Upper lobe of right lung (tissue), 1 donor: Measurements from ENCODE around the gene DLGAP3. TPM values are rescaled to one million over a fixed set of nuclear protein-coding genes. Genes with fewer than 3 reads are reported as not detected.

Experiments
- ATAC-seq: fragments of 200-7000 bp; cut with Tn5 transposase; one replicate; pipeline ENCODE4 v1.9.1; 2020; ENCODE audit warnings: mild to moderate bottlenecking, moderate library complexity
- DNase-seq: peaks from one replicate; pipeline ENCODE4 v3.0.0-alpha.2; 2020
- H3K27ac ChIP-seq: fragments of 200-600 bp; one replicate; pipeline ENCODE4 v1.8.0; 2022
- H3K27me3 ChIP-seq: fragments of 200-600 bp; one replicate; pipeline ENCODE4 v1.8.0; 2022; ENCODE audit warnings: mild to moderate bottlenecking
- H3K36me3 ChIP-seq: fragments of 200-600 bp; one replicate; pipeline ENCODE4 v1.8.0; 2022
- H3K4me1 ChIP-seq: fragments of 200-600 bp; one replicate; pipeline ENCODE4 v1.8.0; 2022
- H3K4me3 ChIP-seq: fragments of 200-600 bp; one replicate; pipeline ENCODE4 v1.8.0; 2022; ENCODE audit warnings: mild to moderate bottlenecking
- H3K9me3 ChIP-seq: fragments of 200-600 bp; one replicate; pipeline ENCODE4 v1.8.0; 2022
- intact Hi-C: fragments of 100-400 bp; cut with DNase I; formaldehyde crosslinking; loops from one replicate; pipeline ENCODE4 v1.11.0; 2022
- total RNA-seq: library from RNA; stranded (reverse); fragmentation: NEBNext Ultra II Directional; extraction: Animal tissue kit (Norgen Biotek cat#: 25700); gene quantifications from one replicate; pipeline ENCODE4 v1.2.1, GENCODE V29; 2021
- TF ChIP-seq, protein P1 (sequence below): fragments of 200-600 bp; IDR thresholded peaks from one replicate; pipeline ENCODE4 v1.8.0; 2022; ENCODE audit warnings: antibody characterized with exemption
- donor health status: DM: no; HTN: yes; CAD: no; lungs with severe emphysema.

The DLGAP3 gene
- total RNA-seq, 1 donor from 2014 or later, result 0.35 TPM

- intact Hi-C loops, result no loop called here
- Histone ChIP-seq H3K36me3 (peaks cover 17% of the 10 kb centered on the region), H3K27me3 (no peaks in the 10 kb centered on the region), H3K27ac (peak within 1 kb of the TSS; percentile 91), H3K4me1 (peaks cover 19% of the 10 kb centered on the region), H3K9me3 (no peaks in the 10 kb centered on the region), H3K4me3 (peak within 1 kb of the TSS; percentile 95)
- TF ChIP-seq, protein P1, sequence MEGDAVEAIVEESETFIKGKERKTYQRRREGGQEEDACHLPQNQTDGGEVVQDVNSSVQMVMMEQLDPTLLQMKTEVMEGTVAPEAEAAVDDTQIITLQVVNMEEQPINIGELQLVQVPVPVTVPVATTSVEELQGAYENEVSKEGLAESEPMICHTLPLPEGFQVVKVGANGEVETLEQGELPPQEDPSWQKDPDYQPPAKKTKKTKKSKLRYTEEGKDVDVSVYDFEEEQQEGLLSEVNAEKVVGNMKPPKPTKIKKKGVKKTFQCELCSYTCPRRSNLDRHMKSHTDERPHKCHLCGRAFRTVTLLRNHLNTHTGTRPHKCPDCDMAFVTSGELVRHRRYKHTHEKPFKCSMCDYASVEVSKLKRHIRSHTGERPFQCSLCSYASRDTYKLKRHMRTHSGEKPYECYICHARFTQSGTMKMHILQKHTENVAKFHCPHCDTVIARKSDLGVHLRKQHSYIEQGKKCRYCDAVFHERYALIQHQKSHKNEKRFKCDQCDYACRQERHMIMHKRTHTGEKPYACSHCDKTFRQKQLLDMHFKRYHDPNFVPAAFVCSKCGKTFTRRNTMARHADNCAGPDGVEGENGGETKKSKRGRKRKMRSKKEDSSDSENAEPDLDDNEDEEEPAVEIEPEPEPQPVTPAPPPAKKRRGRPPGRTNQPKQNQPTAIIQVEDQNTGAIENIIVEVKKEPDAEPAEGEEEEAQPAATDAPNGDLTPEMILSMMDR, result peak; percentile 84
- DNase-seq, result peak; percentile 97
- ATAC-seq, result peak; percentile 100
Observed at GRCh38 chr1:34859446-34860200, 69.8 kb downstream of the DLGAP3 start, which contains the start of gene SMIM12. Gene SMIM12, minus strand, starts transcription at chr1:34859749. Its CDS starts 3,772 bp downstream, at chr1:34855977.

DNA sequence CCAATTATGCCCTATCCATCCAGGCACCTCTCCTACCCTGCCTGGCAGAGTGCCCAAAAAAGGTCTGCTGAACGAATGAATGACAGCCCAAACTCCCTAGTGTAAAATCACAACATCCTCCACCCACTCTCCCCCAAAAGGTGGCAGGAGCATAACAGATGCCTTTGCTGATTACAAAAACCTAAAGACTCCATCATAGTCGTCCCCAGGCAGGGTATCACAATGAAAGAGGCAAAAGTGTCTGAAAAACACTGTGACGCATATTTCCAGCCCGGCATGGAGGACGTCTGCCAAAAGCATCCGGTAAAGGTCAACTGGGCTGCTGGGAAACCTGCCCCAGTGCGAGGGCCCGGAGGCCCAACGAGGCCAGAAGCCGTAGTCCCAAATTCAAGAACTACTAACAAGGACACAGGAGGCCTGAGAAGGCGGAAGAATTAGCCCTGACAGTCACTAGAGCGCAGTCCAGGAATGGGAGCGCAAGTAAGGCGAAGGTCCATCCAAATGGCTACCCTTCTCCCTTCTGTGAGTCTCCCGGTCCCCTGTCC lies 70.5 kb downstream of the DLGAP3 start:
- ATAC-seq (no peak), DNase-seq (no peak)
- Histone ChIP-seq H3K4me1 (peaks cover 19% of the 10 kb centered on the region), H3K27me3 (no peaks in the 10 kb centered on the region), H3K9me3 (no peaks in the 10 kb centered on the region), H3K4me3 (peak overlapping the region; percentile 95), H3K27ac (peak overlapping the region; percentile 91), H3K36me3 (peaks cover 24% of the 10 kb centered on the region)
- intact Hi-C loops, result no loop called here
- TF ChIP-seq, protein P1, result no peak

GRCh38 chr1:34856697-34857096 lies 72.8 kb downstream of the DLGAP3 start:
- no peak for ATAC-seq
- H3K4me1 ChIP-seq, result peaks cover 19% of the 10 kb centered on the region
- TF ChIP-seq, protein P1, result no peak
- no peaks in the 10 kb centered on the region for H3K27me3 ChIP-seq
- intact Hi-C loops, result no loop called here
- no peak for DNase-seq
- no peaks in the 10 kb centered on the region for H3K9me3 ChIP-seq
- H3K27ac ChIP-seq, result no peak overlapping the region
- no peak overlapping the region for H3K4me3 ChIP-seq
- peaks cover 32% of the 10 kb centered on the region for H3K36me3 ChIP-seq

- intact Hi-C loops, result loop anchor here (5.0 kb wide), 1 partner anchor 60 kb away; the partner anchor contains the start of gene GJA4
- Histone ChIP-seq H3K27ac (peak overlapping the region; percentile 36), H3K4me3 (no peak overlapping the region), H3K36me3 (peaks cover 32% of the 10 kb centered on the region), H3K27me3 (no peaks in the 10 kb centered on the region), H3K9me3 (no peaks in the 10 kb centered on the region), H3K4me1 (peaks cover 5% of the 10 kb centered on the region)
- ATAC-seq, result peak; percentile 100
- peak; percentile 91 for DNase-seq
- TF ChIP-seq, protein P1, result peak; percentile 94
Observed at GRCh38 chr1:34852677-34853217, 76.7 kb downstream of the DLGAP3 start.

- H3K4me1 ChIP-seq, result no peaks in the 10 kb centered on the region
- no peak overlapping the region for H3K27ac ChIP-seq
- no peaks in the 10 kb centered on the region for H3K27me3 ChIP-seq
- ATAC-seq (no peak), DNase-seq (no peak)
- no peak overlapping the region for H3K4me3 ChIP-seq
- intact Hi-C loops, result loop anchor here (5.0 kb wide), 1 partner anchor 59 kb away; the partner anchor contains the start of gene GJA4
- H3K36me3 ChIP-seq, result peaks cover 36% of the 10 kb centered on the region
- TF ChIP-seq, protein P1, result no peak
- H3K9me3 ChIP-seq, result no peaks in the 10 kb centered on the region
Observed at GRCh38 chr1:34851431-34852105, 77.9 kb downstream of the DLGAP3 start.
